Mesenchymal stem cell (in vitro differentiated cells and primary cell): ENCODE measurements around the gene SMAD6.

Source experiments
- DNase-seq: peaks from one replicate; pipeline ENCODE4 v3.0.0-alpha.2; 2013
- H2AFZ ChIP-seq: one replicate; pipeline ENCODE4 v1.6.1; 2013; ENCODE audit warnings: low read depth, mild to moderate bottlenecking, control low read depth, inconsistent platforms, low read length, moderate library complexity
- H2AK5ac ChIP-seq: 2 replicates; pipeline ENCODE4 v1.6.1; 2013; ENCODE audit warnings: low read length, moderate library complexity, mild to moderate bottlenecking, inconsistent platforms; ENCODE audit not compliant: severe bottlenecking
- H2BK120ac ChIP-seq: one replicate; pipeline ENCODE4 v1.6.1; 2013; ENCODE audit warnings: low read depth, mild to moderate bottlenecking, inconsistent platforms, low read length, moderate library complexity
- H2BK12ac ChIP-seq, 2 experiments: one replicate each; pipeline ENCODE4 v1.6.1; 2013; ENCODE audit warnings: inconsistent platforms in 2 of 2, low read length in 2 of 2, mild to moderate bottlenecking in 2 of 2, moderate library complexity in 2 of 2, control low read depth in 1 of 2
- H2BK15ac ChIP-seq: one replicate; pipeline ENCODE4 v1.6.1; 2013; ENCODE audit warnings: mild to moderate bottlenecking, low read depth, inconsistent platforms; ENCODE audit not compliant: poor library complexity, severe bottlenecking
- H2BK5ac ChIP-seq: 2 replicates; pipeline ENCODE4 v1.6.1; 2013; ENCODE audit warnings: low read depth, mild to moderate bottlenecking, low read length, control low read depth, inconsistent platforms; ENCODE audit not compliant: poor library complexity, severe bottlenecking
- H3K14ac ChIP-seq, 2 experiments: one replicate each; pipeline ENCODE4 v1.6.1; 2013; ENCODE audit warnings: inconsistent platforms in 2 of 2, low read length in 2 of 2, control low read depth in 1 of 2, mild to moderate bottlenecking in 1 of 2, moderate library complexity in 1 of 2
- H3K18ac ChIP-seq, 2 experiments: one replicate each; pipeline ENCODE4 v1.6.1; 2013; ENCODE audit warnings: inconsistent platforms in 2 of 2, low read length in 2 of 2, control low read depth in 1 of 2, low read depth in 1 of 2, mild to moderate bottlenecking in 1 of 2
- H3K23ac ChIP-seq, 2 experiments: one replicate each; pipeline ENCODE4 v1.6.1; 2013; ENCODE audit warnings: inconsistent platforms in 2 of 2, low read length in 2 of 2, mild to moderate bottlenecking in 2 of 2, moderate library complexity in 2 of 2, control low read depth in 1 of 2
- H3K27ac ChIP-seq: 2 replicates; pipeline ENCODE4 v1.5.1; 2013; ENCODE audit warnings: mild to moderate bottlenecking, moderate library complexity, low read length, control low read depth, inconsistent platforms; ENCODE audit not compliant: poor library complexity, severe bottlenecking
- H3K27me3 ChIP-seq, 2 experiments: 2 replicates each; pipeline versions ENCODE4 v1.6.1 to v1.7.0; 2013; ENCODE audit warnings: low read length in 2 of 2, mild to moderate bottlenecking in 2 of 2, moderate library complexity in 2 of 2, control low read depth in 1 of 2, inconsistent platforms in 1 of 2; ENCODE audit not compliant: control insufficient read depth in 1 of 2, insufficient read depth in 1 of 2
- H3K36me3 ChIP-seq, 2 experiments: 2 replicates each; pipeline versions ENCODE4 v1.6.1 to v1.7.0; 2013; ENCODE audit warnings: low read length in 2 of 2, control low read depth in 1 of 2, inconsistent platforms in 1 of 2, low read depth in 1 of 2, mild to moderate bottlenecking in 1 of 2; ENCODE audit not compliant: insufficient read depth in 2 of 2, control insufficient read depth in 1 of 2
- H3K4ac ChIP-seq, 2 experiments: one replicate each; pipeline ENCODE4 v1.6.1; 2013; ENCODE audit warnings: inconsistent platforms in 2 of 2, low read length in 2 of 2, mild to moderate bottlenecking in 2 of 2, moderate library complexity in 2 of 2, control low read depth in 1 of 2, low read depth in 1 of 2
- H3K4me1 ChIP-seq: 2 replicates; pipeline ENCODE4 v1.6.1; 2013; ENCODE audit warnings: low read depth, low read length, control low read depth; ENCODE audit not compliant: control insufficient read depth, insufficient read depth
- H3K4me2 ChIP-seq: 2 replicates; pipeline ENCODE4 v1.6.1; 2013; ENCODE audit warnings: low read length, mild to moderate bottlenecking, inconsistent platforms; ENCODE audit not compliant: poor library complexity, severe bottlenecking
- H3K4me3 ChIP-seq, 2 experiments: 2 replicates each; pipeline versions ENCODE4 v1.5.1 to v1.7.0; 2013; ENCODE audit warnings: low read length in 2 of 2, mild to moderate bottlenecking in 2 of 2, control low read depth in 1 of 2, low read depth in 1 of 2; ENCODE audit not compliant: insufficient read depth in 1 of 2
- H3K79me1 ChIP-seq: replicated peaks from 2 replicates; pipeline ENCODE4 v1.6.1; 2013; ENCODE audit warnings: mild to moderate bottlenecking, control low read depth, low read length, inconsistent platforms; ENCODE audit not compliant: poor library complexity, severe bottlenecking
- H3K9ac ChIP-seq: 2 replicates; pipeline ENCODE4 v1.7.0; 2013; ENCODE audit warnings: mild to moderate bottlenecking, low read length, moderate library complexity
- H3K9me3 ChIP-seq: 2 replicates; pipeline ENCODE4 v1.7.0; 2013; ENCODE audit warnings: mild to moderate bottlenecking, low read length; ENCODE audit not compliant: control insufficient read depth
- H4K8ac ChIP-seq: one replicate; pipeline ENCODE4 v1.6.1; 2013; ENCODE audit warnings: inconsistent platforms, mild to moderate bottlenecking, low read length, moderate library complexity
- H4K91ac ChIP-seq: one replicate; pipeline ENCODE4 v1.6.1; 2013; ENCODE audit warnings: mild to moderate bottlenecking, low read length, inconsistent platforms
- WGBS: methylation state at CpG from one replicate; pipeline ENCODE4 v1.1.7; 2013; ENCODE audit warnings: mixed read lengths; 5-methylcytosine and 5-hydroxymethylcytosine counted together

The SMAD6 gene

DNA sequence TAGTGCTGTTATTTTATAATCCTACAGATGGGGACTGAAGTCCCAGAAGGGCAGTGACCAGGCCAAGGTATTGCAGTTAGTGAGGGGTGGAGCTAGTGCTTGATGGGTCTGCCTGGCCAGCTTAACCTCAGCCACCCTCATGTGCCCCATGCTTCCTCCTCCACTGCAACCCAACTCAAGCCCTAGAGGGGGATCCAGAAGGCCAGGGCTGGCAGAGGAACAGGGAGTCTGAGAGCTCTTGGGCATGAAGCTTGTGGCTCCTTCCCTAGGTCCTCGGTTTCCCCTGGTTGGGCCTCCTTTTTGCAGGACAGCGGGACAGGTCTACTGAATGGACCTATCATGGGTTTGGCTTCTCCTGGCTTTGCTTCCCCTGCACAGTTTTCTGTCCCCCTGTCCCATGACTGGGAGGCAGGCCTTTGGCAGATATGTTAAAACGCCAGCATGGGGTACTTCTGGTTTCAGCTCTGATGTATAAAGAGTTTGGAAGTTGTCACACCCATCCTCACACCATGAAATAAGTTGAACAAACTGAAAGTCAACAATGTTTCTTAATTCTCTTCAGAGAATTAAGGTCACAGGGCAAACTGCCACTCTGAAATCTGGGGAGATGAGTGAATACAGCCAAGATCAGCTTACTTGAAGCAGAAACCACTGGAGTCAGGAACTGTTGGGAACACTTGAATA is 103.3 kb downstream of the SMAD6 start:
- DNase-seq, result no peak
- WGBS, result 95% methylated on average over 3 of the region's 3 CpGs

DNA sequence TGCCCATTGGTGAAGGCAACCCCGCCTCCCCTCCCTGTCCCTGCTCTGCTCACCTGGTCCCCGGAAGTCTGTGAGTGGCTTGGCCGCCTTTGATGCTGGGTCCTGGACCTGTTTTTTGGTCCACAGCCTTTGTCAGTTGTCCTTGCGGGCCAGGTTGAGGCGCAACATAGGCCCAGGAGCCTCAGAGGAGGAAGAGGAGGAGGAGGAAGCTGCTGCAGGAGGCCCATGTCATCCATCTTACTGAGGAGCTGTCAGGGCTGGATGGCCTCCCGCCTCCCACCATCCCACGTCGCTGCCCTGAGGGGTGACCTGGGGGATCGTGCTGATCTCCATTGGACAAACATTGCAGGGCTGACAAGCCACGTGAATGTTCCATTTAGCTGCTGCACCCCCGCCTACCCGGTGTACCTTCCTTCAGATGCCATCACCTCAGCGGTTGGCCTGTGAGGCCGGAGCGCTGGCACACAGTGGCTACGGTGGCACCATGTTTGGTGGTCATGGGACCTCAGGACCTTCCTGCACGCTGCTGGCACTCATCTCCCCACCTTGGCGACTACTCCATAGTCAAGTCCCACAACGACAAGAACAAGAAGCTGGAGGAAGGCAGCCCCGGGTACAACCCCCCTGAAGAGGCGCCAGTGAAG is 106.3 kb downstream of the SMAD6 start:
- no peak overlapping the region for H3K9ac ChIP-seq
- no peaks in the 10 kb centered on the region for H3K27me3 ChIP-seq
- DNase-seq, result no peak
- peak overlapping the region; percentile 9 for H4K91ac ChIP-seq
- no peaks in the 10 kb centered on the region for H3K79me1 ChIP-seq
- no peak overlapping the region for H2BK120ac ChIP-seq
- H3K18ac ChIP-seq, result peak overlapping the region in 1 of 2 experiments; percentile 34
- H2BK12ac ChIP-seq, result peak overlapping the region in 1 of 2 experiments; percentile 87
- no peak overlapping the region for H3K4me3 ChIP-seq
- H2BK15ac ChIP-seq, result no peak overlapping the region
- H3K36me3 ChIP-seq, result no peaks in the 10 kb centered on the region
- WGBS, result 96% methylated on average over 21 of the region's 21 CpGs
- no peak overlapping the region for H2BK5ac ChIP-seq
- H3K4ac ChIP-seq, result peak overlapping the region in 1 of 2 experiments; percentile 13
- no peaks in the 10 kb centered on the region for H3K9me3 ChIP-seq
- H3K23ac ChIP-seq, result no peak overlapping the region
- no peak overlapping the region for H3K27ac ChIP-seq
- H2AK5ac ChIP-seq, result no peak overlapping the region
- H3K4me1 ChIP-seq, result peaks cover 9% of the 10 kb centered on the region
- H2AFZ ChIP-seq, result no peak overlapping the region
- H3K14ac ChIP-seq, result no peak overlapping the region
- H3K4me2 ChIP-seq, result no peak overlapping the region
- no peak overlapping the region for H4K8ac ChIP-seq

More for the DNA sequence above, 103.3 kb downstream of the SMAD6 start:
- Histone ChIP-seq H4K91ac (peak overlapping the region; percentile 28), H3K4me3 (no peak overlapping the region), H3K9me3 (no peaks in the 10 kb centered on the region), H3K27ac (no peak overlapping the region), H2AFZ (no peak overlapping the region), H3K36me3 (no peaks in the 10 kb centered on the region), H2BK15ac (peak overlapping the region; percentile 38), H3K4me1 (peaks cover 26% of the 10 kb centered on the region), H2AK5ac (peak overlapping the region; percentile 0), H3K23ac (no peak overlapping the region), H2BK5ac (no peak overlapping the region), H3K4me2 (no peak overlapping the region), H3K14ac (peak overlapping the region in 1 of 2 experiments; percentile 53), H3K9ac (peak overlapping the region; percentile 58), H2BK12ac (peak overlapping the region; percentile 71 to 91), H3K79me1 (no peaks in the 10 kb centered on the region), H2BK120ac (no peak overlapping the region), H3K4ac (peak overlapping the region; percentile 1 to 29), H4K8ac (peak overlapping the region; percentile 29), H3K18ac (peak overlapping the region; percentile 52 to 67), H3K27me3 (no peaks in the 10 kb centered on the region)

DNA sequence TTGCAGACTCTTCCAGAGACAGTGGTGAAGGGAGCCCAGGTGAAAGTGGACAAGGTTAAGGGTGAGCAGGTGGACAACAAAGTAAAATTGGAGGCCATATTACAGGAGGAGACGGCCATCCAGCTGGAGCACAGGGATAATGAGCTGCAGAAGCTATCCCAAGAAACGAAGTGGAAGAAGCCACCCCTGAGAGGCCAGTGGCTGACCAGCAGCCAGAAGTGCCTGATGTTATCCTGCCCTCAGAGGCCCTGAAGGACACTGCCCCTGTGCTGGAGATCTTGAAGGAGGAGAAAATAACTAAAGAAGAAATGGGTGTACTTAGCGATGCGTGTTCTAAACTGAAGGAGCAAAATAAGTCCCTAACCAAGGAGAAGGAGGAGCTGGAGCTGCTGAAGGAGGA is 107.6 kb downstream of the SMAD6 start:
- H3K79me1 ChIP-seq, result no peaks in the 10 kb centered on the region
- H3K27me3 ChIP-seq, result no peaks in the 10 kb centered on the region
- no peak overlapping the region for H4K91ac ChIP-seq
- WGBS, result 95% methylated on average over 4 of the region's 4 CpGs
- H3K4ac ChIP-seq, result no peak overlapping the region
- H3K4me1 ChIP-seq, result no peaks in the 10 kb centered on the region
- H2BK5ac ChIP-seq, result no peak overlapping the region
- H3K27ac ChIP-seq, result no peak overlapping the region
- H3K14ac ChIP-seq, result no peak overlapping the region
- H3K36me3 ChIP-seq, result no peaks in the 10 kb centered on the region
- H3K4me2 ChIP-seq, result no peak overlapping the region
- no peak overlapping the region for H2AK5ac ChIP-seq
- H3K4me3 ChIP-seq, result no peak overlapping the region
- H3K18ac ChIP-seq, result no peak overlapping the region
- no peak for DNase-seq
- H2BK15ac ChIP-seq, result no peak overlapping the region
- no peak overlapping the region for H3K23ac ChIP-seq
- H4K8ac ChIP-seq, result no peak overlapping the region
- H2BK120ac ChIP-seq, result no peak overlapping the region
- no peak overlapping the region for H2BK12ac ChIP-seq
- H3K9me3 ChIP-seq, result no peaks in the 10 kb centered on the region
- no peak overlapping the region for H3K9ac ChIP-seq
- H2AFZ ChIP-seq, result no peak overlapping the region

DNA sequence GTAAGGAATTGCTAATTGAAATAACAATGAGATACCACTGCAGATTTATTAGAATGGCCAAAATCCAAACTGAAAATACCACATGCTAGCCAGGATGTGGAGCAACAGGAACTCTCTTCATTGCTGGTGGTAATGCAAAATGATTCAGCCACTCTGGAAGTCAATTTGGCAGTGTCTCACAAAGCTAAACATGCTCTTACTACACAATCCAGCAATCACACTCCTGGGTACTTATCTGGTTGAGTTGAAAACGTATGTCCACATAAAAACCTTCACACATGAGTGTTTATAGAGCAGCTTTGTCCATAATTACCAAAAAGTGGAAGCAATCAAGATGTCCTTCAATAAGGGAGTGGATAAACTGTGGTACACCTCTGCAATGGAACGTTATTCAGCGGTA is 113.3 kb downstream of the SMAD6 start:
- Histone ChIP-seq H3K27me3 (no peaks in the 10 kb centered on the region), H3K14ac (no peak overlapping the region)
- 87% methylated on average over 2 of the region's 3 CpGs for WGBS

More for the DNA sequence above, 113.3 kb downstream of the SMAD6 start:
- Histone ChIP-seq H2BK15ac (no peak overlapping the region), H3K23ac (no peak overlapping the region), H2BK120ac (no peak overlapping the region), H2BK12ac (no peak overlapping the region), H3K79me1 (no peaks in the 10 kb centered on the region), H3K4me2 (no peak overlapping the region), H3K27ac (no peak overlapping the region), H3K4me3 (no peak overlapping the region), H3K36me3 (no peaks in the 10 kb centered on the region), H2AK5ac (no peak overlapping the region), H4K91ac (no peak overlapping the region), H3K4ac (no peak overlapping the region), H3K18ac (peak overlapping the region in 1 of 2 experiments; percentile 21), H2BK5ac (no peak overlapping the region), H3K9me3 (no peaks in the 10 kb centered on the region), H3K4me1 (peaks cover 3% of the 10 kb centered on the region), H3K9ac (peak overlapping the region; percentile 48), H2AFZ (no peak overlapping the region), H4K8ac (no peak overlapping the region)
- DNase-seq, result peak; percentile 85
